Measurements from ENCODE around the gene IPPK.

The IPPK gene

DNA sequence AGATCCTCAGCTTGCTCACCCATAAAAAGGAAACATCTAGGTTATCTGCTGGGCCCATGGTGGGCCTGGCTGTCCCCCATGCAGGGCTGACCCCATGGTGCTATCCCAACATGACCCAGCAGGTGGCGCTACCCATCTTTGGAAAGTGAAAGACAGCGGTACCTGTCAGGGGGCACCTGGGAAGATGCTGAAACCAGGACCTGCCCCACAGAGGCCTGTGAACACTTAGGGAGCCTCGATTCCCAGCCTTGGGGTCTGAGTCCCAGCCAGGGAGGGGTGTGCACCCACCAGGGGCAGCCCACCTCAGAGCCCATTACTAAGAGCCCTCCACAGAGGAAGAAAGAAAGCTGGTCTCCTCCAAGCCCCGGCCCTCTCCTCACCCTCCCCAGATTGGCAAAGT lies 46.6 kb upstream of the IPPK start:
- DNase-seq: peak; percentile 94
- H3K4me1 Mint-ChIP-seq: no peaks in the 10 kb centered on the region
- H3K27me3 Mint-ChIP-seq (ENCODE audit: low read depth, poor library complexity): no peaks in the 10 kb centered on the region
- H3K36me3 Mint-ChIP-seq (ENCODE audit: low read depth): peaks cover 34% of the 10 kb centered on the region
- H3K27ac Mint-ChIP-seq: no peak overlapping the region
- H3K4me3 Mint-ChIP-seq: no peak overlapping the region
- H3K9me3 Mint-ChIP-seq: no peaks in the 10 kb centered on the region
- TF ChIP-seq, protein P1, sequence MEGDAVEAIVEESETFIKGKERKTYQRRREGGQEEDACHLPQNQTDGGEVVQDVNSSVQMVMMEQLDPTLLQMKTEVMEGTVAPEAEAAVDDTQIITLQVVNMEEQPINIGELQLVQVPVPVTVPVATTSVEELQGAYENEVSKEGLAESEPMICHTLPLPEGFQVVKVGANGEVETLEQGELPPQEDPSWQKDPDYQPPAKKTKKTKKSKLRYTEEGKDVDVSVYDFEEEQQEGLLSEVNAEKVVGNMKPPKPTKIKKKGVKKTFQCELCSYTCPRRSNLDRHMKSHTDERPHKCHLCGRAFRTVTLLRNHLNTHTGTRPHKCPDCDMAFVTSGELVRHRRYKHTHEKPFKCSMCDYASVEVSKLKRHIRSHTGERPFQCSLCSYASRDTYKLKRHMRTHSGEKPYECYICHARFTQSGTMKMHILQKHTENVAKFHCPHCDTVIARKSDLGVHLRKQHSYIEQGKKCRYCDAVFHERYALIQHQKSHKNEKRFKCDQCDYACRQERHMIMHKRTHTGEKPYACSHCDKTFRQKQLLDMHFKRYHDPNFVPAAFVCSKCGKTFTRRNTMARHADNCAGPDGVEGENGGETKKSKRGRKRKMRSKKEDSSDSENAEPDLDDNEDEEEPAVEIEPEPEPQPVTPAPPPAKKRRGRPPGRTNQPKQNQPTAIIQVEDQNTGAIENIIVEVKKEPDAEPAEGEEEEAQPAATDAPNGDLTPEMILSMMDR (IDR thresholded peaks at IDR 0.05): peak; percentile 94

DNA sequence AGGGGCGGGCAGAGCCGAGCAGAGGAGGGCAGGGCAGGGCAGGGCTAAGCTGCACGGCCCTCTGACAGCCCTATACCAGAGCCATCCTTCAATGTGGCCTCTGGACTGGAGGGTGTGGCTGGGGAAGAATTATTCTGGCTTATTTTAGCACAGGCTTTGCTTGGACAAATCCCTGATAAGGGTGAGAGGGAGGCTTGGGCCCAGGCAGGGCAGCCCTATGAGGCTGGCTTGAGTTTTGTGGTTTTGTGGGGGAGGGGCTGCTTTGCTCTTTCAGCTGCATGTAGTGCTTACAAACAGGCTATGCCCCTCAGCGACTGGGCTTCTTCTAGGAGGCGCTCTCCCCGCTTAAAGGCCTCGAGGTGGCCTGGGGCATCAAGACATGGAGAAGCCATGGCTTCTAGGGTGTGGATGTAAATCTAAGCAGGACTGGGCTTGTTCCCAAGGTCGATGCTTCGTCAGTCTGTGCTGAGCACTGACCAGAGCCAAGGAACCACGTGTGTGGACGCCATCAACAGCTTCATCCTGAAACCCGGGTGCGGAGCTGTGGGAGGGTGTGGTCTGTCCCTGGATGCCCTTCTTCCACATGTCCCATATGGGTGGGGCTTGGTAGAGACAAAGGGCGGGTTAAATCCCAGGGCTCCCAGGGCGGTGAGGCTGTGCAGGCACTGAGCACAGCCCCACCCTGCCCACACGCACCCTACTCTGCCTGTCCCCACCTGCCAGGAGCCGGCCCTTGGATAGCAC lies 45.7 kb upstream of the IPPK start:
- H3K4me1 Mint-ChIP-seq: no peaks in the 10 kb centered on the region
- H3K36me3 Mint-ChIP-seq (ENCODE audit: low read depth): peaks cover 35% of the 10 kb centered on the region
- no peak for DNase-seq
- no peaks in the 10 kb centered on the region for H3K9me3 Mint-ChIP-seq
- no peaks in the 10 kb centered on the region for H3K27me3 Mint-ChIP-seq (ENCODE audit: low read depth, poor library complexity)
- TF ChIP-seq, protein P1 (IDR thresholded peaks at IDR 0.05): no peak
- no peak overlapping the region for H3K27ac Mint-ChIP-seq
- H3K4me3 Mint-ChIP-seq: no peak overlapping the region

DNA sequence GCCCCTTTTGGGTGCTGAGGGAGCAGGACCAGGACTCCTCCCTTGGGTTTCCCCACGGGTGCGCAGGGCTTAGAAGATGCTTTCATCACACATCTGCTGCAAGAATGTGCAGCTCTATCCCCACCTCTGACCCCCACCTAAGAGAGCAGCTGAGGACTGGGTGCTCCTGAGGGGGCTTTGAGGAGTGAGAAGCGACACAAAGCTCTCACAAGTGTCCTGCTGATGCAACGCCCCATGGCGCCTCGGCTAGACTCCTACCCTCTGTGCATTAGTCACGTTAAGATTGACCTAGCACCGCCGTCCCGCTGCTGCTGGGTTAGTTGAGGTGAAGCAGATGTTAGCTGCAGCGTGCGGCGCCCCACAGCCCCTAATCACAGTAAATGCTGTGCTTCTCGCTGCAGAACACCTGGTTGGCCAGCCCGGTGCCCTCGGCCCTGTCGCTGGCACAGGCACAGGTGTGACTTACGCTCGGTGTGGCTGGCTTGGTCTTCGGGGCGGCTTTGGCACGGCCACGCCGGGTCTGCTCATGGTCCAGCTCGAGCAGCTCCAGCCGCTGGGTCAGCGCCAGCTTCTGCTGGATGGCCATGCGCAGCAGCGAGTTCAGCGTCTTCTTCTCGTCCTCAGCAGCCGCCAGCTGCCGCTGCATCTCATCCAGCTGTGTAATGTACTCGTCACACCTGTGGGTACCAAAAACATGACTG lies 45.0 kb upstream of the IPPK start:
- no peak overlapping the region for H3K4me3 Mint-ChIP-seq
- TF ChIP-seq, protein P1 (IDR thresholded peaks at IDR 0.05): no peak
- H3K4me1 Mint-ChIP-seq: no peaks in the 10 kb centered on the region
- no peaks in the 10 kb centered on the region for H3K27me3 Mint-ChIP-seq (ENCODE audit: low read depth, poor library complexity)
- no peaks in the 10 kb centered on the region for H3K9me3 Mint-ChIP-seq
- DNase-seq: no peak
- no peak overlapping the region for H3K27ac Mint-ChIP-seq
- peaks cover 29% of the 10 kb centered on the region for H3K36me3 Mint-ChIP-seq (ENCODE audit: low read depth)

DNA sequence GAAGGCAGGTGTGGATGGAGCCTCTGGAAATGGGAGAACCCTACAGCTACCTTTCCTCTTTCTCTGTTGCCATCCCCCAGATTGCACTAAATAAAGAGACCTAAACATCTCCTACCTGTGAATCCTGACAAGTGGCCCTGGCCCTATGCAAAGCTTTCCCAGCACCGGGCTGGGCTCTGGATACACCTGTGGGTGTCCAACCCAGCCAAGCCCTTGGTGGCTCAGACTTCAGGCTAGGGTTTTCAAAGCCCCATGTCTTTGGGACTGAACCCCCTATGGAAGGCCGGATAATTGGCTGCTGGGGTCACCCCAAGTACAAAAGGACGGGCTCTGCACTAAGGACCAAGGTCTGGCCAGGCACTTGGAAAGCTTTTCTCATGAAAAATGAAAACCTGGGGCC lies 44.1 kb upstream of the IPPK start:
- Mint-ChIP-seq H3K4me3 (no peak overlapping the region), H3K9me3 (no peaks in the 10 kb centered on the region), H3K27me3 (ENCODE audit: low read depth, poor library complexity) (no peaks in the 10 kb centered on the region), H3K4me1 (no peaks in the 10 kb centered on the region), H3K36me3 (ENCODE audit: low read depth) (peaks cover 21% of the 10 kb centered on the region), H3K27ac (no peak overlapping the region)
- DNase-seq: no peak
- TF ChIP-seq, protein P1 (IDR thresholded peaks at IDR 0.05): no peak

DNA sequence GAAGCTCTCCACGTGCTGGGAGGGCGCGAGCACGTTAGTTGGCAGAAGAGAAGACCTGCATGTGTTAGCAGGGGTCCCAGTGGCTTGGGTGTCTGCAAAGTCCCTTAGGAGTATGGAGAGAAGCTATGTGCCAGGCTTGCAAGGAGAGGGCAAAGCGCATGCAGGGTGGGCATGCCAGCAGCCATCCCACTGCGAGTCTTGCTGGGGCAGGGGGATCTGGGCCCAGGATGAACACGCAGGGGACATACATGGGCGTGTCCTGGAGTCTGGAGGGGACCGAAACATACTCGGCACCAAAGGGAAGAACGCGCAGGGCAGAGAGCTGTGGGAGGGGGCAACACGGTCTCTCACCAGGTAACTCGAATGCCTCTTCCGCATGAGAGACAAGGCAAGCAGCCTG lies 43.6 kb upstream of the IPPK start:
- Mint-ChIP-seq H3K27me3 (ENCODE audit: low read depth, poor library complexity) (no peaks in the 10 kb centered on the region), H3K4me1 (no peaks in the 10 kb centered on the region), H3K4me3 (no peak overlapping the region), H3K9me3 (no peaks in the 10 kb centered on the region), H3K27ac (no peak overlapping the region), H3K36me3 (ENCODE audit: low read depth) (peaks cover 26% of the 10 kb centered on the region)
- no peak for DNase-seq
- TF ChIP-seq, protein P1 (IDR thresholded peaks at IDR 0.05): no peak
